NCI-H526 treated with DMSO at 0.1 percent for 48 hours (cell line): Measurements from ENCODE around the gene GSDMA.

ENCODE experiments used
- DNase-seq: peaks from one replicate; lab custom pipeline; 2025; lab: John Stamatoyannopoulos, UW

Gene GSDMA

GRCh38 chr17:39962642-39963220 is at the start of gene GSDMA:
Gene GSDMA (plus strand): TSS chr17:39963004. CDS start chr17:39965688, 2,684 bp downstream.
- DNase-seq, result no peak

- DNase-seq, result no peak
Observed at GRCh38 chr17:39913989-39914388, 48.8 kb upstream of the GSDMA start.

- DNase-seq, result no peak
Observed at GRCh38 chr17:39915559-39915958, 47.2 kb upstream of the GSDMA start.

GRCh38 chr17:39916918-39917317 is 45.9 kb upstream of the GSDMA start:
- DNase-seq, result no peak

GRCh38 chr17:39919087-39919683 is 43.6 kb upstream of the GSDMA start:
- no peak for DNase-seq

GRCh38 chr17:39920218-39921210 is 42.3 kb upstream of the GSDMA start:
- DNase-seq, result no peak

GRCh38 chr17:39921323-39921722 is 41.5 kb upstream of the GSDMA start:
- no peak for DNase-seq

- no peak for DNase-seq
Observed at GRCh38 chr17:39922006-39922405, 40.8 kb upstream of the GSDMA start.

GRCh38 chr17:39923230-39923629 is 39.6 kb upstream of the GSDMA start:
- no peak for DNase-seq

GRCh38 chr17:39923836-39924690 is 38.7 kb upstream of the GSDMA start:
- no peak for DNase-seq

GRCh38 chr17:39924691-39925055 is 38.1 kb upstream of the GSDMA start:
- no peak for DNase-seq

GRCh38 chr17:39925282-39926134 is 37.3 kb upstream of the GSDMA start:
- DNase-seq, result no peak

- no peak for DNase-seq
Observed at GRCh38 chr17:39926135-39926587, 36.6 kb upstream of the GSDMA start.

- no peak for DNase-seq
Observed at GRCh38 chr17:39926588-39927100, 36.2 kb upstream of the GSDMA start.

- peak; percentile 77 for DNase-seq
Observed at GRCh38 chr17:39927101-39927928, 35.5 kb upstream of the GSDMA start, which contains the start of the genes LRRC3C and ORMDL3. Gene LRRC3C (plus strand): TSS chr17:39927732. CDS start chr17:39941524, 13,792 bp downstream. Gene ORMDL3 (minus strand): TSS chr17:39927601. CDS start chr17:39924203, 3,398 bp downstream.

GRCh38 chr17:39927929-39928857 is 34.6 kb upstream of the GSDMA start:
- no peak for DNase-seq

- DNase-seq, result no peak
Observed at GRCh38 chr17:39928858-39929645, 33.8 kb upstream of the GSDMA start.
